GM21528 (cell line): ENCODE results near the gene MPEG1.
A peak's percentile ranks its signal among the peaks of the same experiment; 100 is the strongest.

ENCODE experiments used
- ATAC-seq: cut with Tn5 transposase; IDR thresholded peaks from one replicate; pipeline ENCODE4 v1.9.1; 2021; ENCODE audit warnings: mild to moderate bottlenecking, moderate library complexity; ENCODE audit not compliant: unreplicated experiment, low FRiP score

Gene MPEG1, protein sequence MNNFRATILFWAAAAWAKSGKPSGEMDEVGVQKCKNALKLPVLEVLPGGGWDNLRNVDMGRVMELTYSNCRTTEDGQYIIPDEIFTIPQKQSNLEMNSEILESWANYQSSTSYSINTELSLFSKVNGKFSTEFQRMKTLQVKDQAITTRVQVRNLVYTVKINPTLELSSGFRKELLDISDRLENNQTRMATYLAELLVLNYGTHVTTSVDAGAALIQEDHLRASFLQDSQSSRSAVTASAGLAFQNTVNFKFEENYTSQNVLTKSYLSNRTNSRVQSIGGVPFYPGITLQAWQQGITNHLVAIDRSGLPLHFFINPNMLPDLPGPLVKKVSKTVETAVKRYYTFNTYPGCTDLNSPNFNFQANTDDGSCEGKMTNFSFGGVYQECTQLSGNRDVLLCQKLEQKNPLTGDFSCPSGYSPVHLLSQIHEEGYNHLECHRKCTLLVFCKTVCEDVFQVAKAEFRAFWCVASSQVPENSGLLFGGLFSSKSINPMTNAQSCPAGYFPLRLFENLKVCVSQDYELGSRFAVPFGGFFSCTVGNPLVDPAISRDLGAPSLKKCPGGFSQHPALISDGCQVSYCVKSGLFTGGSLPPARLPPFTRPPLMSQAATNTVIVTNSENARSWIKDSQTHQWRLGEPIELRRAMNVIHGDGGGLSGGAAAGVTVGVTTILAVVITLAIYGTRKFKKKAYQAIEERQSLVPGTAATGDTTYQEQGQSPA

DNA sequence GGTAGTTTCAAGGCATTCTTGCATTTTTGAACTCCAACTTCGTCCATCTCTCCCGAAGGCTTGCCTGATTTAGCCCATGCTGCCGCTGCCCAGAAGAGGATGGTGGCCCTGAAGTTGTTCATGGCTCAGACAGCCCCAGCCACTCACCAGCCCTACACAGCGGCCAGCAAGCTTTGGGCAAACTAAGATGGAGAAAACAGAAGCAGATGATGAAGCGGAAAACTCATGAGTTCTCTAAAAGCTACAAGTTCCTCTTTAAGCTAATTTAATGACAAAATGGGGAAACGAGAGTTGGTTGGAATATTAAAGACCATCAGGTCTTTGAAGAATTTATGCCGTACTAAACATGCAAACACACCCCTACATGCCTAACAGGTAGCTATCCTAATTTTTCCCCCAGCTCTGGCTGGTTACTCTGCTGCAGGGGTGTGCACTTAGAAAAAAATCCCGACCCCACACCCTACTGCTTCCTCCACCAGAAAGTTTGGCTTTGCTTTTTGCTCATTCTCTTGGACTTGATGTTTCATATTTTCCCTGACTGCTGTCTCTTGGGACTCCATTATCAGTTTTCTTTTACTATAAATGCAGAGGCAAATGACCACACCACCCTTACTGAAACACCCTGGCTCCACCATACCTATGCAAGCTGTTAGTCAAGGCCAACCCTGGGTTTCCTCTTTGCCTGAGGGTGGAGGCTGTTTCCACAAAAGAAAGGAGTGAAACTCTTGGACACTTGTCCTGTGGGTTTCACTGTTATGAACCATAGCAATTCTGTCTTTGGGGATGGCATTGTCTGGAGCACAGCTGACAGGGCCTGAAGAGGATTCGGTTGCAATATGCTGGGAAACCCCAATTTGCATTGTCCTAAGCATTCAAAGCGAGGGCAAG is at the start of gene MPEG1:
Gene MPEG1 (minus strand): TSS at position 184 of the 888 bp plus-strand sequence. CDS start 62 bp downstream, at position 122.
- no peak for ATAC-seq

DNA sequence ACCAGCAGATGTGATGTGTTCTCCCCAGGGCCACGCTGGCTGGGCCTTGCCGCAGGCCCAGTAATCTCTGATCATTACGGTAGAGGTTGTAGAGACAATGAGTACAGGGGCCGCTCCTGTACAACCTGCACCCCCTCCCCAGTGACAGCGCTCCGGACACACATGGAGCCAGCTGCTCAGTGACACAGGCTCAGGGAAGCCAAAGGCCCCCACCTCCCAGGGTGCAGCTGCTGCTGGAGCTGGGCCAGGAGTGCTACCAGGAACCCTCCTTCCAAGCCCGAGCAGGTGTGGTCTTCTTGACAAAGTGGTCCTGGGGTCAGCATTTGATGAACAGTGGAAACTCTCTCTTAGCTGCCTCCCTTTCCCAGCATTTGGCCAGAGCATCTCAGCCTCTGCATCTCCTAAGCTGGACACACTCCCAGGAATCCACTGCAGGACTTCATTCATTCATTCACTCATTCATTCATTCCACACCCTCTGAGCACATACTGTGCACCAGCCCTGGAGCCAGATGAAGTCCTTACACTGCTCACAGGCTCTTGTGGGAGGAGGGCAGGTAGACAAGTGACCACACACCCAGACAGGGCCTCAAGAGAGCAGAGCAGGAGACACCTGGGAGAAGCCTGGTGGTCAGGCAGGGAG is 49.6 kb upstream of the MPEG1 start:
- ATAC-seq, result no peak

DNA sequence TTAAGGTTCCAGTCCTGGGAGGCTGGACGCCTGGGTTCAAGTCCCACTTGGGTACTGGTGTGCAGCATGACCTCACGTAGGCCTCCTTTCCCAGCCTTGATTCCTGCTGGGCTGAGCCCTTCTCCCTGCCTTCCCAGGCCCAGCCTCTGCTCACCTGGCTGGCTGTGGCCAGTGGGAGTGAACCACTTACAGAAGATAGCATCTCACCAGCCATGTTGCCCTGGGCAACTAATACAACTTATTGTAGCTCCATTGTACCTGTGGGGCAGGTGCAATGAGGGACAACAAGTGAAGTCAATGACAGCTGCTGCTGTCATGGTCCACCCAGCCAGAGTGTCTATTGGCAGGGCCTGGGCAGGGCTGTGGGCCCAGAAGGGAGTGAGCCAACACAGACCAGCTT is 48.4 kb upstream of the MPEG1 start:
- no peak for ATAC-seq

DNA sequence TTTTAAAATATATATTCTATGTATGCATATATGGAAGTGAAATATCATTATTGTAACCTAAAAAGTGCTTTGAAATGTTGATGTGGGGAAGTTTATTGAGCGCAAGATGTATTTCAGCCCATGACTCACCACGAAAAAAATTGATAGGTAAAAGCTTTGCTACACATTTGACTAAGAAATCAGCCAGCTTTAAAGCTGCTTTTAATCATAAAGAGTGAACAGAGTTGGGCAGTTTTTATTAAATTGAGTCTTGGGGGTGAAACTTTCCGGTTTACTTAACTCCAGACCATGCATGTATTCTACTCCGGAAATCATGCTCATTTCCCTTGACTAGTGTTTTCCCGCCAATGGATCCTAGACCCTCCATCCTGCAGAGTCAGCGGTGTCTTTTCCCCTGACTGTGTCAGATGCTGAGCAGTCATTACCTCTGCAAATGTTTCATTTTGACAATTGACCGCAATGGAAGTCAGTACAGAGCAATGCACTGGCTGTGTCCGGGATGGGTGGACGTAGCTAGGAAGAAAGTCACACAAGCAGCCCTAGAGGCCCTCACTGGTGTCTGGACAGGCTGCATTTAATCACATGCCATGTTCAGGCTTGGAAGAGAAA is 47.2 kb upstream of the MPEG1 start:
- ATAC-seq, result no peak

DNA sequence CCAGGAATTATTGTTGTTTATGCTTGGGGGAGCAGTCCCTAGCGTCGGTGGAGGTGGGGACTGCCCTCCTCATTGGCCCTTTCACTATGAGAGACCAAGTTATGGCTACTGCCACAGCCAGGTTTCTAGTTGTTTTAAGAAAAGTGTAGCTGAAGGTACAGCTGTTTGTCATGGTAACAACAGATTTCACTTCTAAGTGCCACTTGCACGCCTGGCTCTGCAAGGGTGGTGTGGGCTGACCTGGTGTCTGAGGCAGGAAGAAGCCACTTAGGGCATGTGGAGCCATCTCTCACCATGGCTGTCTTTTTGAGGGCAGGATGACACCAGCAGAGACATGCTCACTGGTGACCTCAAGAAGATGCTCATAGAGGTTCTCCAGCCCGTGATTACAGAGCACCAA is 46.3 kb upstream of the MPEG1 start:
- ATAC-seq, result no peak

DNA sequence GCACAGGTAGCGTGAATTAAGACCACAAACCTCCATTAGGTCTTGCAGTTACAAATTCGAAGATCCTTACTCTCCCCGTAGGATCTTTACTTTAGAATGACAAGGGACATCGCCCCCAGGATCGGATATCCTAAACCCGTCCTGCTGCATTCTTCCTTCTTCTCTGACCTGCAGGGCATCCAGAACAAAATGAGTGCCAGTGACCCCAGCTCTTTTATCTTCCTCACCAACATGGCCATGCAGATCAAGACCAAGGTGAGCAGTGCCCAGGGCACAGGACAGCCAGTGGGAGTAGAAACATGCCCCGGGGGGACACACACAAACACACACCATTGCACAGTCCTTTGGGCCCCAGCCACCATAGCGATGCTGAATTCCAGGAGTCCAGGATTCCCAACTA is 42.6 kb upstream of the MPEG1 start:
- ATAC-seq, result no peak

DNA sequence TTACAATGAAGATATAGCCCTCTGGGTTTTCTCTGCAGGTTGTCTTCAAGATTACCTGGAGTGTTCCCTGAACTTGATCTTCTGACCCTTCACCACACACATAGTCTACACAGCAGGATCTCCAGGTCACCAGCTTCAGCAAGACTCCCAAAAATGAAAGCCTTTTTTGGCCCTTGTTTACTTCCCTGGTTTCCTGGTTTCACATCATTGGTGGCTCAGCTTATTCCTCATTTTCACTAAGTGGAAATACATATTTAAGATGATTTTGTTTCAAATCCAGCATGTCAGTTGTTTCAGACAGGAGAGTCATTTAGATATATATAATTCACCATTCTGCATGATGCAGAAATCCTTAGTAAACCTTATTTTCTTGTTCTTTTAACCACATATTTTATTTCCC is 41.6 kb upstream of the MPEG1 start:
- no peak for ATAC-seq

DNA sequence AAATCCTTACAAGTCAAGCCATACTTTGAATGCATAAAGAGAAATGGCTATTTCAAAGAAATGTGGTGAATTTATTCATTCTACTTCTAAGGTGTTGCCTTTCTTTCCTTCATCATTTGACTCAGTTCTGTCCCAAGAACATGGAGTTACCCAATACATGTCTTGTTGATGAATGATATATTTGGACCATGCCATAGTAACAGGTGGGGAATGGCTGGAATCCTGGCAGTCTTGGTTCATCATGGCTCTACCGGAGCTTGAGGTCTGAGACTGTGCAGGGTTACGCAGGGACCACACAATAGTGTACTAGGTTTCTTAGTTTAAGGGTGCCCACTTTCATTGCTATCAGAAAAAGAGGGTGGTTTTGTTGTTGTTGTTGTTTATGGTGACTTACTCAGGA is 40.3 kb upstream of the MPEG1 start:
- no peak for ATAC-seq

DNA sequence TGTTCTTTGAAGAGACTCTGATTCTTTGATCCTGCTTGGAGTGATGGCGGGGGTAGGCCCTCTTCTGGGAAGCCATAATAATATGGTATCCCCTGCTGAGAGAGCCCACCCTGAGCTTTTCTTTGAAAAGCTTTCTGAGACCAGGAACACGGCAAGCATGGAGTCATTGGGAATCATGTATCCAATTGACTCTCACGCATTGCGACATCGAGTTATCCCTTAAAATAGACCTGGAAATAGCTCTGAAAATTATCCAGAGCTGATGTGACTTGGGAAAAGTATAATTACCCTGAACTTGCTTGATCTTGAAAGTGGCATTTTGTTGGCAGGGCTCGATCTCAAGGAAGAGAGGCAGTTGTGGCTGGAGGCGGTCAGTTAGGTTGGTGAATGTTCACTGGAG is 36.8 kb upstream of the MPEG1 start:
- ATAC-seq, result no peak

DNA sequence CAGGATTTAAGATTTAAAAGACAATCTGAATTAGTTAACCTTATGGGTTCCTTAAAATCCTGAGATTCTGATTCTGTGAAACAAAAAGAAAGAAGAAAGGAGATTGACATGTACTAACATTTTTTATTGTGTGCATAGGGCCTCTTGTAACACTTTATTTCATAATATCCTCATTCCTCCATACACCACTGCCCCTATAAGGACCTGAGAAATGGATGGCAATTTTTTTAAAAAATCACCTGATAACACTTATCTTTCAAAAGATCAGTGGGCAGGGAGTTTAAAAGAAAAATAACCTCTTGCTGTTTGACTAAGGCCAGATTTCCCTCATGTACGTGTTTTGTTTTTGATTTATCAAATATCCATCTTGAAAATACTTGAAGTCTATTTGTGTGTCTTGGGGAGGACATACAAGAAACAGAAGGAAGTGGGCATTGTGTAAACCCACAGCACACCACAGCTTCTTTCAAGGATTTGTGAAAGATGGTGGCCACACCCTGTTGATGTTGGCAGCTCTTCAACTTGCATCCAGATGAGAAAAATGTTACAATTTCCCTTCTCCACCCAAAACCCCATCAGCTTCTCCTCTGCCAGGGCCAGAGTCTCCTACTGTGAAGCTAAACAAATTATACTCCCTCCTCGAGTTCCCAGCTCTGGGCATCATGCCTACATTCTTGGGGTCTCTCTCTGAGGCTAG is 35.0 kb upstream of the MPEG1 start:
- no peak for ATAC-seq

DNA sequence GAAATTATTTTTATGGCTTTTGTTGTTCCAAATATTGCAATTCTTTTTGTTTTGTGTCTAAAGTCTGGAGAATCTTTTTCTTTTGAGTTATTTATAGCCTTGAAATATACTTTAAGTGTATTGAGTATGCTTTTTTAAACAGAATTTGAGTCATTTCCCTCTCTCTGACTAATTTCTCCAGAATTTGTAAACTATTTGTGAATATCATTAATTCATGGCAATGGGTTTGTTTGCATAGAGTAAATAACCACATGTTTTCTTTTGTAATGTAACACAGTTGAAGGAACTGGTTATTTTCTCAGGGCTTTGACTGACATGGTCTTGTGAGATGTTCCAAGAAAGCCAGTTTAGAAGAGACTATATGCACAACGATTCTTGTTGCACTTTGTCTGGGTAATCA is 30.9 kb upstream of the MPEG1 start:
- no peak for ATAC-seq

DNA sequence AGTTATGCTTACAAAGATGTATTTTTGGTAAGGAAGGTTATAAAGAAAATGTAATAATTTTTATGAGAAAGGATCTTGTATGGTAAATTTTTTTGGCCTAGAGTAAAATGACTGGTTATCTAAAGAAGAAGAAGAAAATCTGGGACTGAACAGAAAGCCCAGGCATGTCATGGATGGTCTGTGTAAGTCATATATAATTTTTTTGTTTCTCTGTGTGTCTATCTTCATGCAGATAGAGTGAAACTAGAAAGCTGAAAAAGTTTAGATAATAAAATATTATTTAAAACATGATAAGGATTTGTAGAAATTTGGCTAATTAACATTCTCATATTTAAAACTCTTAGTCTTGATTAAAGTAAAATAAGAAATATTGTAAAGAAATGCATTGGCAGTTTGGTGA is 27.6 kb upstream of the MPEG1 start:
- no peak for ATAC-seq

DNA sequence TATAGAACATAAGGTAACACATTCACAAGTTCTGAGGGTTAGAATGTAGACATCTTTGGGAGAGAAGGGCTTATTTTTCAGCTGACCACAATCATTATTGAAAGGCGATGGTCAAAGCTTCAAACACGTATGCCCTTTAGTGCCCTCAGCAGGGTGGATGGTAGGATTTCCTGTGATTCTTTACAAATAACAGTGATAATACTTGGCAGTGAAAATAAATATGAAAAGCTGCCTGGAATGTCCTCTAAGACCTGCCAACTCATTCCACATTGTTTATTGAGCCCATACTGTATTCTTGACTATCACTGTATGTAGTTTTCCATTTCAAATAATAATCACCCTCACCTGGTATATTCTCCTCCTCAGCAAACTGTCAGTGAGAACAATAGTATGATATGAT is 13.7 kb upstream of the MPEG1 start:
- ATAC-seq, result no peak

DNA sequence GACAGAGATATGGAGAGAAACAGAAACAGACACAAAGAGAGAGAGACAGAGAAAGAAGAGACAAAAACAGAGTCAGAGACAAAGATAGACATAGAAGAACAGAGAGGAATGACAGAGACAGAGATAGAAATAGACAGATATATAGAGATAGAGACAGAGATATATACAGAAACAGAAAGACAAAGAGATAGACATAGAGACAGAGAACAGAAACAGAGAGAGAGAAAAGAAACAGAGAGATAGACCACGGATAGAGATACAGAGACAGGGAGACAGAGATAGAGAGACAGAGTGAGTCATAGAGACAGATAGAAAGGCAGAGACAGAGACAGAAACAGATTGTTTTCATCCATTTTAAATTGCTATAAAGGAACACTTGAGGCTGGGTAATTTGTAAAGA is 12.3 kb upstream of the MPEG1 start:
- peak; percentile 50 for ATAC-seq

DNA sequence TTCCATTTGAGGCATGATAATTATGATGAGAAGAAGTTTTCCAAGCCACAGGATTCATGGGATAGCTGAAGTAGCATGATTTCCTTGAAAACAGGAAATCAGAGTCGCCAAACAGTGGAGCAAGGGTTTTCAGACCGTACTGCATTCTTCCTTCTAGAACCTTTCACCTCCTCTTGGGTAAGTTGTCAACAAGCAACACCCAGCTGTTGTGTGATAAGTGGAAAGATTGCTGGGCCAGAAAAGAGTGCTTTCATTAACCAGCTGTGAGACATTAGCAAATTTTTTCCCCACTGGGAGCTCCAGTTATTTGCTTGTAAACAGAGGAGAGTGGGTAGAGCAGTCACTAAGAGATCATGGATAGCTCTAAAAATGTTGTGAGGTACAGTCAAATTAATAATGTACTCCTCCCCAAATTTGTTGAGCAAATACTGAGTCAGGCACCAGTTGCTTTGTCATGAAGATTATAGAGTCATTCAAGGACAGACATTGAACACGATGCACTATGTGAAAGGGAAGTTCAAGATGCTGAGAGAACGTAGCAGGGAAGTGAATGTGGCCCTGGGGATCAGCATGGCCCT is 11.7 kb upstream of the MPEG1 start:
- ATAC-seq, result peak; percentile 48

DNA sequence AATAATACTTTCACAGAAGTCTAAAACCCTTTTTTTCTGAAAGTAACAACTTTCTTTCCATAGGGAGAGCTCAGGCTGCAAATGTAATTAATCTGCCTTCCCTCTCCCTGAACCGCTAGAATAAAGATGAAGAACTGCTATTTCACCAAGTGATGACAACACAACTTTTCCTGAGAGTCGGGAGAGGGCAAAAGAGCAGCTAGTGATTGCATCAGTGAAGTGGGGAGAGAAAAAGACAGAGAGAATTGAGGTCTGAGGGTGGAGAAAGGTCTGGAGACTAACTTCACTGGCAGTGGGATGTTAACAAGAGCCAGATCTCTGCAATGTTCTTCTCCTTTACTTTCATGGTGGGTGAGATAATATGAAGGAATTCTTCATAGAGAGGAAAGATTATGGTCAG is 10.9 kb upstream of the MPEG1 start:
- ATAC-seq, result no peak

DNA sequence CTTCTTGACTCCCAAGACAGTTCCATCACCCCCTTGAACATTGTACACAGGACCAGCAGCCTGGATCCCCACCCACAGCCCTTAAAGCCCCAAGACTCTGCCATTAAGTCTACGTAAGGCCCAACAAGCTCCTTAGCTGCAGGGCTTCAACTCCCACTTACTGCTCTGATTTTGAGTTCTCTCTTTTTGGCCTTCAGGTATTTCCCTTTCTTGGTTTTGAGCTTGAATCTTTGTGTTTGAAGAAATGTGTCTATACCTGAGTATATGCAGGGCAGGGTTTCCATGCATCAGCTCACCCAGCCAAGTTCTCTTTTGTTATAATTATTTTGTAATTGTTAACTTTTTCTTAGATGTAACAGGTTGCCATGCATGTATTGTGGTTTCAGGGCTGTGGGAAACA is 10.4 kb upstream of the MPEG1 start:
- no peak for ATAC-seq

DNA sequence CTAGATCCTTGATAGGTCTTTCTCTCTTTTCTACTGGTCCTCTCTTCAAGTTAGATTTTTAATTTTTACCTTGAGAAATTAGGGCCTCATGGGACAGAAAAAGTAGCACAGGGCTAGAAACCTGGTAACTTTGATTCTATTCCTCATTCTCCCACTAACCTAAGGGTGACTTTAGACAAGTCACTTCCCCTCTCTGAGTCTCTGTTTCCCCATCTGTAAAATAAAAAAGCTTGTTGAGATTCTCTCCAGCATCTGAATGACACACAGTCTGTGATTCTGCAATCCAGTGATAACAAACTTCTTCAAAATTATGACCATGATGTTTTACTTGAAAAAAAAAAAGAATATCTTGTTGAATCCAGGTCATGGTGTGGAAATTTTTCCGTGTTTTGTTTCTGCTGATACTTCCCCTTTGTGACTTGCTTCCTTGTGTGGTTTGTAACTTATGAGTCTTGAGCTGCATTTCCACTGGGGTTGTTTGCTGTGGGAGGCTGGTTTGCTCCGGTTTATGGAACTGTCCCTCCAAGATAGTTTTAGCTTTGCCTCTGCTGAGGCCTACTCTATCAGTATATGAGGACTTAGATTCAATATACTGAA is 9.8 kb upstream of the MPEG1 start:
- ATAC-seq, result no peak

DNA sequence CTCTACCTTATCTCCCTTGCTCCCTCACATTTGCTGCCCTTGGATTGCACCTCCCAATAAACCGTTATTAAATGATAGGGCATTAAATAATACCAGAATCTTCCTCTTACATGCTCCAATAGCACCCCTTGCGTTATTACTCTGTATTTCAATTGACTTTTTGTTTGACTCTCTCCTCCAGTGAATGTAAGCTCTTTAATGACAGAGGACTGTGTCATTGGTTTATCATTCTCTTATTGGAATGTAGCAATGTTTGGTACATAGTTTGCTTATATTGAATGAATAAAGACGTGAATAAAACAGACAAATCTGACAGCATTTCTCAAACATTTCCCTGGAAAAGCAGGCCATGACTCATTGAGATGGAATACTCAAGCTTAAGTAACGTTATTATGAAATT is 8.7 kb upstream of the MPEG1 start:
- no peak for ATAC-seq
